Activated CD4-positive, alpha-beta memory T cell treated with anti-CD3 and anti-CD28 coated beads, Interleukin-2, amount 10 ng/mL, durations not matched to agents 7 days and 5 days (primary cell): ENCODE measurements around the gene UHMK1. TPM values are rescaled to one million over a fixed set of nuclear protein-coding genes. Genes with fewer than 3 reads are reported as not detected.
"Not testable (repeated sequence)": the region's sequence is repeated elsewhere in the genome, so short reads cannot be mapped to it uniquely, and the experiment has no call there.

Experiments
- CTCF ChIA-PET: fragments of 350-600 bp; sonication (Branson Sonifier 250); formaldehyde crosslinking; loops from one replicate; lab custom pipeline; 2021; ENCODE audit warnings: antibody characterized with exemption, inconsistent platforms; lab: Charles Lee
- POLR2A ChIA-PET: fragments of 350-600 bp; sonication (Branson Sonifier 250); formaldehyde crosslinking; loops from one replicate; lab custom pipeline; 2021; ENCODE audit warnings: antibody characterized with exemption; lab: Charles Lee
- DNase-seq: peaks from one replicate; pipeline ENCODE4 v3.0.0-alpha.2; 2020
- H3K27ac Mint-ChIP-seq: one replicate; pipeline ENCODE4 v1.8.0; 2021; ENCODE audit warnings: mild to moderate bottlenecking, mixed read lengths
- H3K27me3 Mint-ChIP-seq: one replicate; pipeline ENCODE4 v1.8.0; 2021; ENCODE audit warnings: mixed read lengths
- H3K36me3 Mint-ChIP-seq: one replicate; pipeline ENCODE4 v1.8.0; 2021; ENCODE audit warnings: low read depth, mixed read lengths
- H3K4me1 Mint-ChIP-seq: one replicate; pipeline ENCODE4 v1.8.0; 2021; ENCODE audit warnings: mixed read lengths
- H3K4me3 Mint-ChIP-seq: one replicate; pipeline ENCODE4 v1.8.0; 2021; ENCODE audit warnings: mild to moderate bottlenecking, mixed read lengths
- H3K9me3 Mint-ChIP-seq: one replicate; pipeline ENCODE4 v1.8.0; 2021; ENCODE audit warnings: mixed read lengths
- total RNA-seq, 2 experiments: library from RNA; stranded (reverse); gene quantifications; one replicate each; pipeline ENCODE4 v1.2.3, GENCODE V29; 2021

The UHMK1 gene
- 10 to 100 TPM; 71.8 to 74.9 TPM for total RNA-seq

- Mint-ChIP-seq H3K27ac (peak within 1 kb of the TSS; percentile 91), H3K36me3 (peaks cover 28% of the 10 kb centered on the region), H3K27me3 (peaks cover 1% of the 10 kb centered on the region), H3K9me3 (peaks cover 5% of the 10 kb centered on the region), H3K4me3 (peak within 1 kb of the TSS; percentile 93), H3K4me1 (peaks cover 37% of the 10 kb centered on the region)
- ChIA-PET POLR2A (interaction anchor here (1.2 kb wide), 1 partner anchor 63 kb away, joined by 7 read pairs; the partner anchor contains the start of gene UAP1), CTCF (interaction anchor here (0.9 kb wide), 1 partner anchor 461 kb away, joined by 3 read pairs; no protein-coding TSS in a partner anchor)
- peak; percentile 91 for DNase-seq
Measured at GRCh38 chr1:162497723-162498495, at the start of gene UHMK1. UHMK1 (plus strand) TSS chr1:162497818; CDS start chr1:162498001, 183 bp downstream.

- H3K4me1 Mint-ChIP-seq, CTCF ChIA-PET, H3K27me3 Mint-ChIP-seq, H3K9me3 Mint-ChIP-seq, H3K4me3 Mint-ChIP-seq, DNase-seq, POLR2A ChIA-PET, H3K36me3 Mint-ChIP-seq, H3K27ac Mint-ChIP-seq: not testable (repeated sequence)
Measured at GRCh38 chr1:162454361-162454760, 43.3 kb upstream of the UHMK1 start.

- no peak for DNase-seq
- POLR2A ChIA-PET, result no interaction called here
- CTCF ChIA-PET, result interaction anchor here (0.6 kb wide), 1 partner anchor 564 kb away, joined by 3 read pairs; no protein-coding TSS in a partner anchor
- Mint-ChIP-seq H3K27me3 (peaks cover 1% of the 10 kb centered on the region), H3K4me1 (no peaks in the 10 kb centered on the region), H3K4me3 (no peak overlapping the region), H3K27ac (no peak overlapping the region), H3K36me3 (no peaks in the 10 kb centered on the region), H3K9me3 (no peaks in the 10 kb centered on the region)
Measured at GRCh38 chr1:162456323-162456722, 41.3 kb upstream of the UHMK1 start.

- CTCF ChIA-PET, result no interaction called here
- Mint-ChIP-seq H3K4me1 (no peaks in the 10 kb centered on the region), H3K27ac (no peak overlapping the region), H3K4me3 (no peak overlapping the region), H3K27me3 (peaks cover 1% of the 10 kb centered on the region), H3K9me3 (no peaks in the 10 kb centered on the region), H3K36me3 (no peaks in the 10 kb centered on the region)
- POLR2A ChIA-PET, result no interaction called here
- DNase-seq, result no peak
Measured at GRCh38 chr1:162458236-162458635, 39.4 kb upstream of the UHMK1 start.

GRCh38 chr1:162462425-162462824 is 35.2 kb upstream of the UHMK1 start:
- POLR2A ChIA-PET, H3K9me3 Mint-ChIP-seq, H3K4me1 Mint-ChIP-seq, H3K4me3 Mint-ChIP-seq, H3K36me3 Mint-ChIP-seq, H3K27ac Mint-ChIP-seq, DNase-seq, H3K27me3 Mint-ChIP-seq, CTCF ChIA-PET: not testable (repeated sequence)

GRCh38 chr1:162463021-162463420 is 34.6 kb upstream of the UHMK1 start:
- Mint-ChIP-seq H3K27me3 (peaks cover 6% of the 10 kb centered on the region), H3K4me3 (no peak overlapping the region), H3K36me3 (no peaks in the 10 kb centered on the region), H3K27ac (no peak overlapping the region), H3K9me3 (no peaks in the 10 kb centered on the region), H3K4me1 (no peaks in the 10 kb centered on the region)
- CTCF ChIA-PET, result no interaction called here
- DNase-seq, result no peak
- POLR2A ChIA-PET, result no interaction called here

- Mint-ChIP-seq H3K9me3 (no peaks in the 10 kb centered on the region), H3K36me3 (no peaks in the 10 kb centered on the region), H3K27me3 (peaks cover 13% of the 10 kb centered on the region), H3K4me1 (no peaks in the 10 kb centered on the region), H3K27ac (no peak overlapping the region), H3K4me3 (no peak overlapping the region)
- ChIA-PET CTCF (no interaction called here), POLR2A (no interaction called here)
- DNase-seq, result no peak
Measured at GRCh38 chr1:162466797-162467196, 30.8 kb upstream of the UHMK1 start.

GRCh38 chr1:162470216-162470615 is 27.4 kb upstream of the UHMK1 start:
- Mint-ChIP-seq H3K4me3 (no peak overlapping the region), H3K4me1 (no peaks in the 10 kb centered on the region), H3K9me3 (no peaks in the 10 kb centered on the region), H3K27me3 (peaks cover 10% of the 10 kb centered on the region), H3K27ac (no peak overlapping the region), H3K36me3 (no peaks in the 10 kb centered on the region)
- DNase-seq, result no peak
- ChIA-PET CTCF (no interaction called here), POLR2A (no interaction called here)

- ChIA-PET CTCF (no interaction called here), POLR2A (no interaction called here)
- Mint-ChIP-seq H3K36me3 (no peaks in the 10 kb centered on the region), H3K9me3 (peaks cover 3% of the 10 kb centered on the region), H3K27me3 (peaks cover 10% of the 10 kb centered on the region), H3K4me3 (no peak overlapping the region), H3K27ac (no peak overlapping the region), H3K4me1 (no peaks in the 10 kb centered on the region)
- DNase-seq, result no peak
Measured at GRCh38 chr1:162471290-162471853, 26.2 kb upstream of the UHMK1 start.

- ChIA-PET CTCF (no interaction called here), POLR2A (no interaction called here)
- DNase-seq, result no peak
- peaks cover 4% of the 10 kb centered on the region for H3K9me3 Mint-ChIP-seq
- H3K27me3 Mint-ChIP-seq, result peaks cover 4% of the 10 kb centered on the region
- no peak overlapping the region for H3K4me3 Mint-ChIP-seq
- H3K4me1 Mint-ChIP-seq, result no peaks in the 10 kb centered on the region
- no peaks in the 10 kb centered on the region for H3K36me3 Mint-ChIP-seq
- H3K27ac Mint-ChIP-seq, result no peak overlapping the region
Measured at GRCh38 chr1:162475089-162475488, 22.5 kb upstream of the UHMK1 start.

GRCh38 chr1:162475539-162476185 is 22.0 kb upstream of the UHMK1 start:
- peaks cover 4% of the 10 kb centered on the region for H3K9me3 Mint-ChIP-seq
- no peaks in the 10 kb centered on the region for H3K36me3 Mint-ChIP-seq
- DNase-seq, result no peak
- no peak overlapping the region for H3K27ac Mint-ChIP-seq
- H3K4me1 Mint-ChIP-seq, result no peaks in the 10 kb centered on the region
- ChIA-PET POLR2A (no interaction called here), CTCF (no interaction called here)
- H3K4me3 Mint-ChIP-seq, result no peak overlapping the region
- H3K27me3 Mint-ChIP-seq, result peaks cover 4% of the 10 kb centered on the region

GRCh38 chr1:162476620-162477019 is 21.0 kb upstream of the UHMK1 start:
- H3K4me1 Mint-ChIP-seq, result no peaks in the 10 kb centered on the region
- no peak overlapping the region for H3K4me3 Mint-ChIP-seq
- peaks cover under 1% of the 10 kb centered on the region for H3K27me3 Mint-ChIP-seq
- no peaks in the 10 kb centered on the region for H3K36me3 Mint-ChIP-seq
- CTCF ChIA-PET, result no interaction called here
- DNase-seq, result no peak
- no peak overlapping the region for H3K27ac Mint-ChIP-seq
- POLR2A ChIA-PET, result no interaction called here
- H3K9me3 Mint-ChIP-seq, result peaks cover 4% of the 10 kb centered on the region

- Mint-ChIP-seq H3K4me1 (no peaks in the 10 kb centered on the region), H3K36me3 (no peaks in the 10 kb centered on the region), H3K4me3 (no peak overlapping the region), H3K9me3 (no peaks in the 10 kb centered on the region), H3K27ac (no peak overlapping the region), H3K27me3 (peaks cover 22% of the 10 kb centered on the region)
- CTCF ChIA-PET, result no interaction called here
- no peak for DNase-seq
- POLR2A ChIA-PET, result no interaction called here
Measured at GRCh38 chr1:162485236-162485635, 12.4 kb upstream of the UHMK1 start.
